ENCODE measurements around the gene ADCY1.

ADCY1 gene

GRCh38 chr7:45568536-45569289, 5.5 kb upstream of the ADCY1 start:
- TF ChIP-seq EZH2phosphoT487 (IDR thresholded peaks at IDR 0.05; ENCODE audit: borderline replicate concordance) = no peak
- TF ChIP-seq, protein P1, sequence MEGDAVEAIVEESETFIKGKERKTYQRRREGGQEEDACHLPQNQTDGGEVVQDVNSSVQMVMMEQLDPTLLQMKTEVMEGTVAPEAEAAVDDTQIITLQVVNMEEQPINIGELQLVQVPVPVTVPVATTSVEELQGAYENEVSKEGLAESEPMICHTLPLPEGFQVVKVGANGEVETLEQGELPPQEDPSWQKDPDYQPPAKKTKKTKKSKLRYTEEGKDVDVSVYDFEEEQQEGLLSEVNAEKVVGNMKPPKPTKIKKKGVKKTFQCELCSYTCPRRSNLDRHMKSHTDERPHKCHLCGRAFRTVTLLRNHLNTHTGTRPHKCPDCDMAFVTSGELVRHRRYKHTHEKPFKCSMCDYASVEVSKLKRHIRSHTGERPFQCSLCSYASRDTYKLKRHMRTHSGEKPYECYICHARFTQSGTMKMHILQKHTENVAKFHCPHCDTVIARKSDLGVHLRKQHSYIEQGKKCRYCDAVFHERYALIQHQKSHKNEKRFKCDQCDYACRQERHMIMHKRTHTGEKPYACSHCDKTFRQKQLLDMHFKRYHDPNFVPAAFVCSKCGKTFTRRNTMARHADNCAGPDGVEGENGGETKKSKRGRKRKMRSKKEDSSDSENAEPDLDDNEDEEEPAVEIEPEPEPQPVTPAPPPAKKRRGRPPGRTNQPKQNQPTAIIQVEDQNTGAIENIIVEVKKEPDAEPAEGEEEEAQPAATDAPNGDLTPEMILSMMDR (conservative IDR thresholded peaks at IDR 0.05; ENCODE audit: low read length) = no peak
- Histone ChIP-seq H3K4me3 (ENCODE audit: low read length, poor library complexity, severe bottlenecking) (no peak overlapping the region), H3K27me3 (ENCODE audit: insufficient read depth, low read length, poor library complexity, severe bottlenecking) (no peaks in the 10 kb centered on the region), H2AFZ (ENCODE audit: low read length) (no peak overlapping the region), H3K9ac (ENCODE audit: low read depth, low read length, poor library complexity, severe bottlenecking) (no peak overlapping the region), H3K36me3 (ENCODE audit: insufficient read depth, low read length) (no peaks in the 10 kb centered on the region), H4K20me1 (ENCODE audit: insufficient read depth, low read length, poor library complexity, severe bottlenecking) (no peaks in the 10 kb centered on the region), H3K4me2 (ENCODE audit: low read depth, low read length, poor library complexity, severe bottlenecking) (no peak overlapping the region), H3K4me1 (ENCODE audit: insufficient read depth, low read length, poor library complexity, severe bottlenecking) (no peaks in the 10 kb centered on the region), H3K9me2 (replicated peaks; ENCODE audit: low read depth, low read length) (no peaks in the 10 kb centered on the region), H3K9me3 (ENCODE audit: insufficient read depth, low read depth, low read length) (no peaks in the 10 kb centered on the region; the same call in 1 of the 2 replicates), H3F3A (ENCODE audit: low read depth) (no peaks in the 10 kb centered on the region), H3K79me2 (ENCODE audit: insufficient read depth, low read length) (no peaks in the 10 kb centered on the region)

GRCh38 chr7:45569290-45569685, 4.9 kb upstream of the ADCY1 start:
- Histone ChIP-seq H3K9ac (ENCODE audit: low read depth, low read length, poor library complexity, severe bottlenecking) (no peak overlapping the region), H3K36me3 (ENCODE audit: insufficient read depth, low read length) (no peaks in the 10 kb centered on the region), H3K4me2 (ENCODE audit: low read depth, low read length, poor library complexity, severe bottlenecking) (no peak overlapping the region), H2AFZ (ENCODE audit: low read length) (no peak overlapping the region), H3K9me3 (ENCODE audit: insufficient read depth, low read depth, low read length) (no peaks in the 10 kb centered on the region; the same call in 1 of the 2 replicates), H3F3A (ENCODE audit: low read depth) (no peaks in the 10 kb centered on the region), H3K79me2 (ENCODE audit: insufficient read depth, low read length) (no peaks in the 10 kb centered on the region), H3K9me2 (replicated peaks; ENCODE audit: low read depth, low read length) (no peaks in the 10 kb centered on the region), H4K20me1 (ENCODE audit: insufficient read depth, low read length, poor library complexity, severe bottlenecking) (no peaks in the 10 kb centered on the region), H3K4me3 (ENCODE audit: low read length, poor library complexity, severe bottlenecking) (no peak overlapping the region), H3K27me3 (ENCODE audit: insufficient read depth, low read length, poor library complexity, severe bottlenecking) (no peaks in the 10 kb centered on the region), H3K4me1 (ENCODE audit: insufficient read depth, low read length, poor library complexity, severe bottlenecking) (no peaks in the 10 kb centered on the region)
- TF ChIP-seq EZH2phosphoT487 (IDR thresholded peaks at IDR 0.05; ENCODE audit: borderline replicate concordance) = no peak
- TF ChIP-seq, protein P1 (conservative IDR thresholded peaks at IDR 0.05; ENCODE audit: low read length) = no peak

- Histone ChIP-seq H2AFZ (ENCODE audit: low read length) (no peak overlapping the region), H3K4me3 (ENCODE audit: low read length, poor library complexity, severe bottlenecking) (no peak overlapping the region), H3K9me3 (ENCODE audit: insufficient read depth, low read depth, low read length) (no peaks in the 10 kb centered on the region; the same call in 1 of the 2 replicates), H3K36me3 (ENCODE audit: insufficient read depth, low read length) (no peaks in the 10 kb centered on the region), H4K20me1 (ENCODE audit: insufficient read depth, low read length, poor library complexity, severe bottlenecking) (no peaks in the 10 kb centered on the region), H3K4me2 (ENCODE audit: low read depth, low read length, poor library complexity, severe bottlenecking) (no peak overlapping the region), H3F3A (ENCODE audit: low read depth) (no peaks in the 10 kb centered on the region), H3K27me3 (ENCODE audit: insufficient read depth, low read length, poor library complexity, severe bottlenecking) (no peaks in the 10 kb centered on the region), H3K79me2 (ENCODE audit: insufficient read depth, low read length) (no peaks in the 10 kb centered on the region), H3K9me2 (replicated peaks; ENCODE audit: low read depth, low read length) (no peaks in the 10 kb centered on the region), H3K9ac (ENCODE audit: low read depth, low read length, poor library complexity, severe bottlenecking) (no peak overlapping the region), H3K4me1 (ENCODE audit: insufficient read depth, low read length, poor library complexity, severe bottlenecking) (no peaks in the 10 kb centered on the region)
- TF ChIP-seq, protein P1 (conservative IDR thresholded peaks at IDR 0.05; ENCODE audit: low read length) = no peak
- TF ChIP-seq EZH2phosphoT487 (IDR thresholded peaks at IDR 0.05; ENCODE audit: borderline replicate concordance) = no peak
Measured at GRCh38 chr7:45570797-45571196, 3.4 kb upstream of the ADCY1 start.

Data from Loucy (cell line).